Measurements from ENCODE around the gene MAP4K2.

The MAP4K2 gene

GRCh38 chr11:64739871-64740270, 63.1 kb downstream of the MAP4K2 start:
- TF ChIP-seq CTCF (IDR thresholded peaks at IDR 0.05; ENCODE audit: extremely low read depth, insufficient read depth, missing control alignments), result no peak
- in situ Hi-C loops (cut with MboI; ENCODE audit: low pct_unique_long_range_greater_than_20kb, low sequenced_read_pairs, unreplicated experiment), result no loop called here
- no peak for DNase-seq (ENCODE audit: low spot score)

GRCh38 chr11:64736654-64737053, 66.4 kb downstream of the MAP4K2 start:
- in situ Hi-C loops (cut with MboI; ENCODE audit: low pct_unique_long_range_greater_than_20kb, low sequenced_read_pairs, unreplicated experiment), result no loop called here
- no peak for TF ChIP-seq CTCF (IDR thresholded peaks at IDR 0.05; ENCODE audit: extremely low read depth, insufficient read depth, missing control alignments)

GRCh38 chr11:64735725-64736259, 67.2 kb downstream of the MAP4K2 start:
- in situ Hi-C loops (cut with MboI; ENCODE audit: low pct_unique_long_range_greater_than_20kb, low sequenced_read_pairs, unreplicated experiment), result no loop called here
- DNase-seq (ENCODE audit: low spot score), result no peak
- TF ChIP-seq CTCF (IDR thresholded peaks at IDR 0.05; ENCODE audit: extremely low read depth, insufficient read depth, missing control alignments), result no peak

More at GRCh38 chr11:64736654-64737053, 66.4 kb downstream of the MAP4K2 start:
- no peak for DNase-seq (ENCODE audit: low spot score)
